VCaP (cell line): ENCODE data around the gene TRPM1.

Experiments used
- H3K27ac ChIP-seq: fragments of 450-650 bp; 2 replicates; pipeline ENCODE4 v1.5.1; 2017
- CTCF ChIP-seq: fragments of 450-650 bp; conservative IDR thresholded peaks from 2 replicates; pipeline ENCODE4 v1.5.1; 2017; ENCODE audit warnings: mild to moderate bottlenecking, moderate library complexity

The TRPM1 gene

GRCh38 chr15:31101262-31102038 is at the start of gene TRPM1:
TRPM1 (minus strand) TSS chr15:31101725; CDS start chr15:31081355, 20,370 bp downstream.
- TF ChIP-seq CTCF: no peak
- peak within 1 kb of the TSS; percentile 86 for H3K27ac ChIP-seq

GRCh38 chr15:31150732-31151231 is 49.3 kb upstream of the TRPM1 start:
- TF ChIP-seq CTCF: no peak
- no peak overlapping the region for H3K27ac ChIP-seq

DNA sequence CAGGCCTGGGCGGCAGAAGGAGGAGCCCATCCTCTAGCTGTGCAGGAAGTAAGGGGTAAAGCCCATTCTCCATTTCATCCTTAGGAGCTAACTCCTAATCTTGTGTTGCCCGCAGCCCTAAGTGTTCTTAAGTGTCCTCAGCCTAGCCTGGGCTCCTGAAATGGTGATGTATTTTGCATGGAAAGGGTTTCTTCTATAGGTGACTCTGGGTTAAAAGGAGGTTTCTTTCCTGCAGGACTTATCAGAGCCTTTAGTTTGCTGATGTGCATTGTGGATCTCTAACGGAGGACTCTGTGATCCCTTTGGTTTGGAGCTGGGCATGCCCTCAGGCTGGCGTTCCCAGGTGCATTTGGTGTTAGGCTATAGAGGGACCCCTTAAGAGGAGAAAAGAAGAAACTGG is 48.5 kb upstream of the TRPM1 start:
- TF ChIP-seq CTCF: no peak

DNA sequence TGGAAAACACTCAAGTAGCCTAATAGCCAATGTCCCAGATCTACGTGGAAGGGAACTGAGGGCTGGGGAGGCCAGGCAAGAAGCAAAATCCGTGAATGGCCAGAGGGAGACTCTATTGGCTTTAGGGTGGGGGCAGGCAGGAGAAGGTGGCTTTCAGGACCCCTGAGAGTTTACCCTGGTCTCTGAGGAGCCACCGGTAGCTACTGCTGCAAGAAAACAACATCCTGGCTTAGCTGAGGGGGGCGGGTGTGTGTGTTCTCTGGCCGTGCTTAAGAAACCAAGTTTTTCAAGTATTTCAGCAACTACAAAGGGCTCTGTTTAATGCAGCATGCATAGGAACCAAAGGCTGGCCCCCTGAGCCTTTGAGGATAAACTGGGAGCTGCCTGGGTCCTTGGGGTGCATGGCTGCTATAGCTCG is 47.6 kb upstream of the TRPM1 start:
- H3K27ac ChIP-seq: no peak overlapping the region
- no peak for TF ChIP-seq CTCF

More for the DNA sequence above, 48.5 kb upstream of the TRPM1 start:
- H3K27ac ChIP-seq: no peak overlapping the region

- no peak for TF ChIP-seq CTCF
- no peak overlapping the region for H3K27ac ChIP-seq
Observed at GRCh38 chr15:31148297-31149087, 47.0 kb upstream of the TRPM1 start.

DNA sequence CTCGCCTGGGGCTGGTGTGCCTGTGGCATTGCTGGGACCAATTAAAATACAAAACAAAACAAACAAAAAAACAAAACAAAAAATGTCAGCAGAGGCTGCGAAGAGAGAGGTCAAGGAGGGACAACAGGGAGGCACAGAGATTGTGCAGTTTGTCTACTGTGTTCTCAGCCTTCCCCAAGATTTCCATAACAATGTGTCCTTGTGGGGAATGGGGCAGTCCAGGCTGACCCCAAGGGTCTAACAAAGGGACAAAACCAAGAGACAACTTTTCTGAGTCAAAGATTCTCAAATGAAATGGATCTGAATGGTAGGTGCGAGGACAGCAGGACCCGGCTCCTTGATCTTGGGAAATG is 46.4 kb upstream of the TRPM1 start:
- H3K27ac ChIP-seq: no peak overlapping the region
- no peak for TF ChIP-seq CTCF

- no peak overlapping the region for H3K27ac ChIP-seq
- no peak for TF ChIP-seq CTCF
Observed at GRCh38 chr15:31147456-31147855, 45.9 kb upstream of the TRPM1 start.
